HepG2 (cell line): ENCODE measurements around the gene KIAA1958. TPM values are rescaled to one million over a fixed set of nuclear protein-coding genes. Genes with fewer than 3 reads are reported as not detected.
A peak's percentile ranks its signal among the peaks of the same experiment; 100 is the strongest.

Experiments
- ARNT ChIP-seq: fragments of 450-650 bp; IDR thresholded peaks from 2 replicates; pipeline ENCODE4 v1.6.1; 2017
- BCL6 ChIP-seq: IDR thresholded peaks from 2 replicates; pipeline ENCODE4 v1.6.1; 2016; ENCODE audit warnings: missing genetic modification reagents, missing compliant biosample characterization
- CBX5 ChIP-seq: sonication (generic); formaldehyde crosslinking; IDR thresholded peaks from 2 replicates; pipeline ENCODE4 v1.4.0; 2020; ENCODE audit warnings: missing genetic modification reagents, borderline replicate concordance
- ISL2 ChIP-seq: sonication (generic); formaldehyde crosslinking; IDR thresholded peaks from 2 replicates; pipeline ENCODE4 v1.5.0; 2020; ENCODE audit warnings: missing genetic modification reagents
- JDP2 ChIP-seq: sonication (generic); formaldehyde crosslinking; IDR thresholded peaks from 2 replicates; pipeline ENCODE4 v1.8.1; 2022; ENCODE audit warnings: missing genetic modification reagents, borderline replicate concordance
- KDM3A ChIP-seq: IDR thresholded peaks from 2 replicates; pipeline ENCODE4 v1.6.1; 2018; ENCODE audit warnings: low read depth, missing compliant biosample characterization
- KDM5A ChIP-seq: fragments of 200-600 bp; sonication (generic); IDR thresholded peaks from 2 replicates; pipeline ENCODE4 v1.7.0; 2018; ENCODE audit warnings: antibody characterized with exemption, mild to moderate bottlenecking, low read length, borderline replicate concordance
- MED8 ChIP-seq: sonication (generic); formaldehyde crosslinking; IDR thresholded peaks from 2 replicates; pipeline ENCODE4 v1.8.1; 2023; ENCODE audit warnings: mild to moderate bottlenecking, missing genetic modification reagents; ENCODE audit not compliant: insufficient replicate concordance
- MXD1 ChIP-seq: sonication (generic); formaldehyde crosslinking; IDR thresholded peaks from 2 replicates; pipeline ENCODE4 v1.4.0; 2020; ENCODE audit warnings: mild to moderate bottlenecking, missing genetic modification reagents
- NFKBIZ ChIP-seq: IDR thresholded peaks from 2 replicates; pipeline ENCODE4 v1.6.1; 2018; ENCODE audit warnings: missing genetic modification reagents, missing compliant biosample characterization
- THAP7 ChIP-seq: sonication (generic); formaldehyde crosslinking; IDR thresholded peaks from 2 replicates; pipeline ENCODE4 v1.8.1; 2023; ENCODE audit warnings: mild to moderate bottlenecking, missing genetic modification reagents
- ZBTB20 ChIP-seq: sonication (generic); formaldehyde crosslinking; IDR thresholded peaks from 2 replicates; pipeline ENCODE4 v1.8.1; 2023; ENCODE audit warnings: missing genetic modification reagents, low read depth, mild to moderate bottlenecking, borderline replicate concordance
- ZNF230 ChIP-seq: sonication (generic); formaldehyde crosslinking; IDR thresholded peaks from 2 replicates; pipeline ENCODE4 v1.4.0; 2020; ENCODE audit warnings: mild to moderate bottlenecking, missing genetic modification reagents
- ZNF256 ChIP-seq: sonication (generic); formaldehyde crosslinking; conservative IDR thresholded peaks from 2 replicates; pipeline ENCODE4 v1.4.0; 2020; ENCODE audit warnings: missing genetic modification reagents
- ZNF772 ChIP-seq: sonication (generic); formaldehyde crosslinking; IDR thresholded peaks from 2 replicates; pipeline ENCODE4 v1.5.0; 2020; ENCODE audit warnings: mild to moderate bottlenecking, missing genetic modification reagents
- polyA plus RNA-seq, 8 experiments: library from polyadenylated mRNA; depleted of rRNA in 3 of 8; stranded (reverse) in 7 of 8; unstranded in 1 of 8; fragments of >200 nt; fragmentation: Illumina TruSeq in 4 of 8; extraction: Trizol in 4 of 8; gene quantifications; 2 replicates each; pipeline versions ENCODE4 v1.2.1 to v1.2.3, GENCODE V29; 2011 to 2016; ENCODE audit warnings: low read depth in 4 of 8, missing spikeins in 1 of 8, mixed read lengths in 1 of 8; ENCODE audit not compliant: insufficient read depth in 1 of 8
- total RNA-seq, 5 experiments: library from RNA; depleted of rRNA; stranded (reverse); fragments of >200 nt; fragmentation: Illumina TruSeq; extraction: Trizol; gene quantifications; 2 replicates each; pipeline ENCODE4 v1.2.3, GENCODE V29; 2016; ENCODE audit warnings: low read depth in 1 of 5
- TF ChIP-seq, protein P1 (sequence below), 2 experiments: sonication (generic) in 1 of 2; formaldehyde crosslinking in 1 of 2; IDR thresholded peaks; 2 replicates each; pipeline versions ENCODE4 v1.6.1 to v1.9.0; 2014 to 2022; ENCODE audit warnings: antibody characterized with exemption in 1 of 2, borderline replicate concordance in 1 of 2, inconsistent platforms in 1 of 2, low read depth in 1 of 2, missing genetic modification reagents in 1 of 2
- TF ChIP-seq, protein P2 (sequence below): sonication (generic); IDR thresholded peaks from 2 replicates; pipeline ENCODE4 v1.6.1; 2016; ENCODE audit warnings: low read depth, borderline replicate concordance
- TF ChIP-seq, protein P3 (sequence below): sonication (generic); formaldehyde crosslinking; IDR thresholded peaks from 2 replicates; pipeline ENCODE4 v1.5.0; 2020; ENCODE audit warnings: missing genetic modification reagents, mild to moderate bottlenecking, borderline replicate concordance

KIAA1958 gene
- total and polyA plus RNA-seq, 2 of the 13 experiments (the other 11 are each of a cell fraction or from before 2014, with no cell fraction given): 8.5 to 10.3 TPM

DNA sequence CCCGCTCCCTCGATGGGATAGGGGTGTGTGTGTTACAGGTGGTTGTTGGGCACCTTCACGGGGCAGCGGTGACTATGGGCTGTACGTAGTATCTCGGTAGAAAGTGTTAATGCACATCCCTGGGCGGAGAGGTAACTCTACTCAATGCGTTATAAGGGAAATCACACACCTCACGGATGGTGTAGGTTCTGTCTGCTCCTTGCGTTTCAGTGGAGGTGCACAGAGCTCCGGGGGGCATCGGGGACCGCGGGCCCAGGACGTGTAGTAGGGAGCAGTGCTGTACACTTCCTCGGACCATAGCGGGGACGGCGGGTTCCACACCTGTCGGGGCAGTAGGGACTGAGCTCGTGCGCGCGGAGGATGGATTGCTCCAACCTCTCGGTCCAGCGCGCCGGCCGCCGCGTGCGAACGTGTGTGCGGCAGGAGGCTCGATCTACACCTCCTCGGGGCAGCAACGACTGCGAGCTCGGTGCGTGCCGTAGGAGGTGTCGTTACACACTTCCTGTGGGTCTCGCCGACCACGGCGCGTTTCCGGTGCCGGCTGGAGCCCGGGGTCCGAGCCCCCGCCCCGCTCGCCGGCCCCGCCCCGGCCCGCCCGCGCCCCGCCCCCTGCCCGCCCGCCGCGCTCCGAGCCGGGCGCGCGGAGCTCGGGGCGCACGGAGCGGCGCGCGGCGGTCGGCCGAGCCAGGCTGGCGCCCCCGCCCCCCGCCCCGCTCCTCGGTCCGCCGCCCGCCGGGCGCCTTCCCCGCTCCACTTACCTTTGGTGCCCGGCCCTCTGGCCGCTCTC, at the start of gene KIAA1958 (continued):
- TF ChIP-seq, protein P1, sequence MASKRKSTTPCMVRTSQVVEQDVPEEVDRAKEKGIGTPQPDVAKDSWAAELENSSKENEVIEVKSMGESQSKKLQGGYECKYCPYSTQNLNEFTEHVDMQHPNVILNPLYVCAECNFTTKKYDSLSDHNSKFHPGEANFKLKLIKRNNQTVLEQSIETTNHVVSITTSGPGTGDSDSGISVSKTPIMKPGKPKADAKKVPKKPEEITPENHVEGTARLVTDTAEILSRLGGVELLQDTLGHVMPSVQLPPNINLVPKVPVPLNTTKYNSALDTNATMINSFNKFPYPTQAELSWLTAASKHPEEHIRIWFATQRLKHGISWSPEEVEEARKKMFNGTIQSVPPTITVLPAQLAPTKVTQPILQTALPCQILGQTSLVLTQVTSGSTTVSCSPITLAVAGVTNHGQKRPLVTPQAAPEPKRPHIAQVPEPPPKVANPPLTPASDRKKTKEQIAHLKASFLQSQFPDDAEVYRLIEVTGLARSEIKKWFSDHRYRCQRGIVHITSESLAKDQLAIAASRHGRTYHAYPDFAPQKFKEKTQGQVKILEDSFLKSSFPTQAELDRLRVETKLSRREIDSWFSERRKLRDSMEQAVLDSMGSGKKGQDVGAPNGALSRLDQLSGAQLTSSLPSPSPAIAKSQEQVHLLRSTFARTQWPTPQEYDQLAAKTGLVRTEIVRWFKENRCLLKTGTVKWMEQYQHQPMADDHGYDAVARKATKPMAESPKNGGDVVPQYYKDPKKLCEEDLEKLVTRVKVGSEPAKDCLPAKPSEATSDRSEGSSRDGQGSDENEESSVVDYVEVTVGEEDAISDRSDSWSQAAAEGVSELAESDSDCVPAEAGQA (IDR thresholded peaks at IDR 0.05; ENCODE audit: low read depth): peak; percentile 63
- TF ChIP-seq, protein P1 (CRISPR knock-in tag; IDR thresholded peaks at IDR 0.05; ENCODE audit: borderline replicate concordance): no peak
- TF ChIP-seq, protein P2, sequence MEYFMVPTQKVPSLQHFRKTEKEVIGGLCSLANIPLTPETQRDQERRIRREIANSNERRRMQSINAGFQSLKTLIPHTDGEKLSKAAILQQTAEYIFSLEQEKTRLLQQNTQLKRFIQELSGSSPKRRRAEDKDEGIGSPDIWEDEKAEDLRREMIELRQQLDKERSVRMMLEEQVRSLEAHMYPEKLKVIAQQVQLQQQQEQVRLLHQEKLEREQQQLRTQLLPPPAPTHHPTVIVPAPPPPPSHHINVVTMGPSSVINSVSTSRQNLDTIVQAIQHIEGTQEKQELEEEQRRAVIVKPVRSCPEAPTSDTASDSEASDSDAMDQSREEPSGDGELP: no peak
- TF ChIP-seq ZNF230 (CRISPR knock-in tag) (peak; percentile 83), ISL2 (CRISPR knock-in tag) (no peak), CBX5 (peak; percentile 81), ZNF256 (peak; percentile 76; the same call in 1 of the 2 replicates), KDM5A (no peak), ZBTB20 (CRISPR knock-in tag) (no peak; the same call in 1 of the 2 replicates), KDM3A (peak; percentile 87; the same call in 1 of the 2 replicates), BCL6 (CRISPR knock-in tag) (0 out of 2 replicates have a peak, but pooled peaks have one; percentile 44), MED8 (CRISPR knock-in tag) (peak; percentile 66), THAP7 (CRISPR knock-in tag) (peak; percentile 81; the same call in 1 of the 2 replicates), ARNT (no peak), JDP2 (no peak), ZNF772 (CRISPR knock-in tag) (peak; percentile 82; the same call in 1 of the 2 replicates), MXD1 (CRISPR knock-in tag) (peak; percentile 97), NFKBIZ (CRISPR knock-in tag) (peak; percentile 66; the same call in 1 of the 2 replicates)
- TF ChIP-seq, protein P3, sequence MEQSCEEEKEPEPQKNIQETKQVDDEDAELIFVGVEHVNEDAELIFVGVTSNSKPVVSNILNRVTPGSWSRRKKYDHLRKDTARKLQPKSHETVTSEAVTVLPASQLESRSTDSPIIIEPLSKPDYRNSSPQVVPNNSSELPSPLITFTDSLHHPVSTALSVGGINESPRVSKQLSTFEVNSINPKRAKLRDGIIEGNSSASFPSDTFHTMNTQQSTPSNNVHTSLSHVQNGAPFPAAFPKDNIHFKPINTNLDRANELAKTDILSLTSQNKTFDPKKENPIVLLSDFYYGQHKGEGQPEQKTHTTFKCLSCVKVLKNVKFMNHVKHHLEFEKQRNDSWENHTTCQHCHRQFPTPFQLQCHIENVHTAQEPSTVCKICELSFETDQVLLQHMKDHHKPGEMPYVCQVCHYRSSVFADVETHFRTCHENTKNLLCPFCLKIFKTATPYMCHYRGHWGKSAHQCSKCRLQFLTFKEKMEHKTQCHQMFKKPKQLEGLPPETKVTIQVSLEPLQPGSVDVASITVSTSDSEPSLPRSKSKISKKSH (CRISPR knock-in tag): peak; percentile 86; the same call in 1 of the 2 replicates
